HEK293 (cell line): ENCODE results near the gene TRAPPC5.

ENCODE experiments used
- CTCF ChIA-PET: fragments of 350-600 bp; formaldehyde crosslinking; extraction: SDS; loops from one replicate; lab custom pipeline; 2021; ENCODE audit warnings: antibody characterized with exemption; lab: Yijun Ruan, JAX
- POLR2A ChIA-PET: fragments of 300-600 bp; formaldehyde crosslinking; extraction: SDS; loops from one replicate; lab custom pipeline; 2020; ENCODE audit warnings: antibody characterized with exemption, inconsistent platforms; lab: Yijun Ruan, JAX
- H3K27ac ChIP-seq: fragments of 200-500 bp; sonication (Bioruptor generic); 2 replicates; pipeline ENCODE4 v1.5.1; 2014; ENCODE audit warnings: low read depth, low read length, control low read depth, inconsistent platforms; ENCODE audit errors: extremely low read depth
- H3K36me3 ChIP-seq, 2 experiments: fragments of 200-500 bp in 1 of 2; sonication (Bioruptor generic) in 1 of 2; 1 replicate in 1 of 2; 2 replicates in 1 of 2; pipeline ENCODE4 v1.5.1; 2014 to 2017; ENCODE audit warnings: inconsistent platforms in 2 of 2, low read length in 2 of 2; ENCODE audit not compliant: control insufficient read depth in 2 of 2, insufficient read depth in 1 of 2
- H3K4me1 ChIP-seq: fragments of 200-500 bp; sonication (Bioruptor generic); 2 replicates; pipeline ENCODE4 v1.5.1; 2014; ENCODE audit warnings: mild to moderate bottlenecking, low read length, inconsistent platforms; ENCODE audit not compliant: control insufficient read depth, insufficient read depth
- H3K4me3 ChIP-seq: 2 replicates; pipeline ENCODE4 v1.5.1; 2011; ENCODE audit warnings: low read depth, mild to moderate bottlenecking, control low read depth, low read length, moderate library complexity
- H3K9me3 ChIP-seq: fragments of 200-500 bp; sonication (Bioruptor generic); 2 replicates; pipeline ENCODE4 v1.5.1; 2014; ENCODE audit warnings: low read depth, low read length, inconsistent platforms; ENCODE audit not compliant: control insufficient read depth, insufficient read depth
- SP7 ChIP-seq: fragments of 450-650 bp; formaldehyde crosslinking; IDR thresholded peaks from 2 replicates; pipeline ENCODE4 v1.5.1; 2016; ENCODE audit warnings: missing biosample characterization, missing genetic modification characterization
- ZFP41 ChIP-seq: fragments of 450-650 bp; formaldehyde crosslinking; IDR thresholded peaks from 2 replicates; pipeline ENCODE4 v1.5.1; 2016; ENCODE audit warnings: missing biosample characterization, missing genetic modification characterization, borderline replicate concordance
- ZNF121 ChIP-seq: fragments of 450-650 bp; formaldehyde crosslinking; IDR thresholded peaks from 2 replicates; pipeline ENCODE4 v1.5.1; 2016; ENCODE audit warnings: missing biosample characterization, missing genetic modification characterization
- ZNF174 ChIP-seq: fragments of 450-650 bp; formaldehyde crosslinking; IDR thresholded peaks from 2 replicates; pipeline ENCODE4 v1.5.0; 2017; ENCODE audit warnings: missing biosample characterization, mild to moderate bottlenecking, missing genetic modification characterization
- ZNF19 ChIP-seq: fragments of 450-650 bp; formaldehyde crosslinking; IDR thresholded peaks from 2 replicates; pipeline ENCODE4; 2016; ENCODE audit warnings: missing biosample characterization, missing genetic modification characterization, low read depth
- ZNF2 ChIP-seq: fragments of 450-650 bp; formaldehyde crosslinking; IDR thresholded peaks from 2 replicates; pipeline ENCODE4 v1.5.1; 2016; ENCODE audit warnings: missing biosample characterization, missing genetic modification characterization
- ZNF324 ChIP-seq: fragments of 450-650 bp; formaldehyde crosslinking; IDR thresholded peaks from 2 replicates; pipeline ENCODE4 v1.5.1; 2016; ENCODE audit warnings: missing biosample characterization, missing genetic modification characterization
- ZNF341 ChIP-seq: fragments of 450-650 bp; formaldehyde crosslinking; IDR thresholded peaks from 2 replicates; pipeline ENCODE4; 2016; ENCODE audit warnings: low read depth, missing biosample characterization, missing genetic modification characterization
- ZNF426 ChIP-seq: fragments of 450-650 bp; formaldehyde crosslinking; IDR thresholded peaks from 2 replicates; pipeline ENCODE4 v1.5.1; 2017; ENCODE audit warnings: missing biosample characterization, missing genetic modification characterization, mild to moderate bottlenecking, inconsistent platforms, moderate library complexity
- ZNF548 ChIP-seq: fragments of 450-650 bp; formaldehyde crosslinking; IDR thresholded peaks from 2 replicates; pipeline ENCODE4 v1.5.1; 2016; ENCODE audit warnings: missing biosample characterization, missing genetic modification characterization
- ZNF621 ChIP-seq: fragments of 450-650 bp; formaldehyde crosslinking; IDR thresholded peaks from 2 replicates; pipeline ENCODE4 v1.5.1; 2017; ENCODE audit warnings: missing biosample characterization, missing genetic modification characterization
- ZNF623 ChIP-seq: fragments of 450-650 bp; formaldehyde crosslinking; IDR thresholded peaks from 2 replicates; pipeline ENCODE4 v1.5.1; 2016; ENCODE audit warnings: missing biosample characterization, missing genetic modification characterization
- ZNF664 ChIP-seq: fragments of 450-650 bp; formaldehyde crosslinking; IDR thresholded peaks from 2 replicates; pipeline ENCODE4 v1.5.1; 2016; ENCODE audit warnings: missing biosample characterization, missing genetic modification characterization
- ZNF707 ChIP-seq: fragments of 450-650 bp; formaldehyde crosslinking; IDR thresholded peaks from 2 replicates; pipeline ENCODE4 v1.5.1; 2016; ENCODE audit warnings: missing biosample characterization, missing genetic modification characterization
- ZNF776 ChIP-seq: fragments of 450-650 bp; formaldehyde crosslinking; IDR thresholded peaks from 2 replicates; pipeline ENCODE4 v1.5.0; 2017; ENCODE audit warnings: missing biosample characterization, missing genetic modification characterization, borderline replicate concordance
- TF ChIP-seq, protein P1 (sequence below): fragments of 450-650 bp; formaldehyde crosslinking; IDR thresholded peaks from 2 replicates; pipeline ENCODE4 v1.5.1; 2016; ENCODE audit warnings: missing biosample characterization, missing genetic modification characterization
- TF ChIP-seq, protein P2 (sequence below): fragments of 450-650 bp; formaldehyde crosslinking; IDR thresholded peaks from 2 replicates; pipeline ENCODE4 v1.5.1; 2016; ENCODE audit warnings: missing biosample characterization, missing genetic modification characterization
- TF ChIP-seq, protein P3 (sequence below): fragments of 450-650 bp; IDR thresholded peaks from 2 replicates; pipeline ENCODE4 v1.5.1; 2018; ENCODE audit warnings: missing biosample characterization, missing genetic modification characterization
- TF ChIP-seq, protein P4 (sequence below): fragments of 450-650 bp; formaldehyde crosslinking; IDR thresholded peaks from 2 replicates; pipeline ENCODE4 v1.5.1; 2016; ENCODE audit warnings: missing biosample characterization, missing genetic modification characterization

Gene TRAPPC5

DNA sequence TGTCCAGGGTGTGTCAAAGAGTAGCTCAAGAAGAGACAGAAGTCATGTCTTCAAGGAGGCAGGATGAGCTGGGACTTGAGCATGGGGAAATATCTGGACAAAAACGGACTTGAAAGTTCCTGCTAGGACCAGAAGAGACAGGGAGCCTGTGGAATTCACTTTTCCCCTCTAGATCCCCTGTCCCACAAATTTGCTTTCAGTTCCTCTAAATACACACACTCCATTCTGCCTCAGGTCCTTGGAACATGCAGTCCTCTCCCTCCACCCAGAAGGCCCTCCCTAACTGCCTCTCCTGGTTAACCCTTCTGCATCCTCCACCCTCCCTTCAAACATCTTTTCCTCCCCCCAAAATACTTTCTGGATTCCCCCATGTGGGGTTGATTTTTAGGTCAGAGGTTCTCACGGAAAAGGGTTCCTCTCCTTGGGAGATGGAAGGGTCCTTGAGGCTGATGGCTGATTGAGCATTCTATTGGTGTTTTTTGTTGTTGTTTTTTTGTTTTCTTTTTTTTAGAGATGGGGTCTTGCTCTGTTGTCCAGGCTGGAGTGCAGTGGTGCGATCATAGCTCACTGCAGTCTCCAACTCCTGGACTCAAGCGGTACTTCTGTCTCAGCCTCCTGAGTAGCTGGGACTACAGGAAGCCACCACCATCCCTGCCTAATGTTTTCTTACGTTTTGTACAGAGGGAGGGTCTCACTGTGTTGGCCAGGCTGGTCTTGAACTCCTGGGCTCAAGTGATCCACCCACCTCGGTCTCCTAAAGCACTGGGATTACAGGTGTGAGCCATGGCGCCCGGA lies 18.7 kb upstream of the TRAPPC5 start:
- H3K27ac ChIP-seq: no peak overlapping the region
- H3K4me1 ChIP-seq: no peaks in the 10 kb centered on the region
- TF ChIP-seq ZNF426 (tag by site-specific recombination) (no peak), SP7 (tag by site-specific recombination) (no peak), ZNF2 (tag by site-specific recombination) (no peak), ZNF19 (tag by site-specific recombination) (no peak), ZNF621 (no peak), ZNF121 (tag by site-specific recombination) (peak; percentile 83), ZNF707 (tag by site-specific recombination) (no peak), ZNF324 (no peak), ZNF174 (tag by site-specific recombination) (no peak), ZNF341 (no peak), ZFP41 (no peak), ZNF623 (peak; percentile 39), ZNF776 (no peak)
- TF ChIP-seq, protein P1, sequence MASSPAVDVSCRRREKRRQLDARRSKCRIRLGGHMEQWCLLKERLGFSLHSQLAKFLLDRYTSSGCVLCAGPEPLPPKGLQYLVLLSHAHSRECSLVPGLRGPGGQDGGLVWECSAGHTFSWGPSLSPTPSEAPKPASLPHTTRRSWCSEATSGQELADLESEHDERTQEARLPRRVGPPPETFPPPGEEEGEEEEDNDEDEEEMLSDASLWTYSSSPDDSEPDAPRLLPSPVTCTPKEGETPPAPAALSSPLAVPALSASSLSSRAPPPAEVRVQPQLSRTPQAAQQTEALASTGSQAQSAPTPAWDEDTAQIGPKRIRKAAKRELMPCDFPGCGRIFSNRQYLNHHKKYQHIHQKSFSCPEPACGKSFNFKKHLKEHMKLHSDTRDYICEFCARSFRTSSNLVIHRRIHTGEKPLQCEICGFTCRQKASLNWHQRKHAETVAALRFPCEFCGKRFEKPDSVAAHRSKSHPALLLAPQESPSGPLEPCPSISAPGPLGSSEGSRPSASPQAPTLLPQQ (tag by site-specific recombination): no peak
- TF ChIP-seq, protein P2, sequence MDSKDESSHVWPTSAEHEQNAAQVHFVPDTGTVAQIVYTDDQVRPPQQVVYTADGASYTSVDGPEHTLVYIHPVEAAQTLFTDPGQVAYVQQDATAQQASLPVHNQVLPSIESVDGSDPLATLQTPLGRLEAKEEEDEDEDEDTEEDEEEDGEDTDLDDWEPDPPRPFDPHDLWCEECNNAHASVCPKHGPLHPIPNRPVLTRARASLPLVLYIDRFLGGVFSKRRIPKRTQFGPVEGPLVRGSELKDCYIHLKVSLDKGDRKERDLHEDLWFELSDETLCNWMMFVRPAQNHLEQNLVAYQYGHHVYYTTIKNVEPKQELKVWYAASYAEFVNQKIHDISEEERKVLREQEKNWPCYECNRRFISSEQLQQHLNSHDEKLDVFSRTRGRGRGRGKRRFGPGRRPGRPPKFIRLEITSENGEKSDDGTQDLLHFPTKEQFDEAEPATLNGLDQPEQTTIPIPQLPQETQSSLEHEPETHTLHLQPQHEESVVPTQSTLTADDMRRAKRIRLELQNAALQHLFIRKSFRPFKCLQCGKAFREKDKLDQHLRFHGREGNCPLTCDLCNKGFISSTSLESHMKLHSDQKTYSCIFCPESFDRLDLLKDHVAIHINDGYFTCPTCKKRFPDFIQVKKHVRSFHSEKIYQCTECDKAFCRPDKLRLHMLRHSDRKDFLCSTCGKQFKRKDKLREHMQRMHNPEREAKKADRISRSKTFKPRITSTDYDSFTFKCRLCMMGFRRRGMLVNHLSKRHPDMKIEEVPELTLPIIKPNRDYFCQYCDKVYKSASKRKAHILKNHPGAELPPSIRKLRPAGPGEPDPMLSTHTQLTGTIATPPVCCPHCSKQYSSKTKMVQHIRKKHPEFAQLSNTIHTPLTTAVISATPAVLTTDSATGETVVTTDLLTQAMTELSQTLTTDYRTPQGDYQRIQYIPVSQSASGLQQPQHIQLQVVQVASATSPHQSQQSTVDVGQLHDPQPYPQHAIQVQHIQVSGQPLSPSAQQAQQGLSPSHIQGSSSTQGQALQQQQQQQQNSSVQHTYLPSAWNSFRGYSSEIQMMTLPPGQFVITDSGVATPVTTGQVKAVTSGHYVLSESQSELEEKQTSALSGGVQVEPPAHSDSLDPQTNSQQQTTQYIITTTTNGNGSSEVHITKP (tag by site-specific recombination): no peak
- H3K36me3 ChIP-seq: no peaks in the 10 kb centered on the region
- no peak overlapping the region for H3K4me3 ChIP-seq
- CTCF ChIA-PET: interaction anchor here (1.8 to 4.3 kb wide), 3 partner anchors 10 to 94 kb away, joined by 5 to 23 read pairs (median 14); partner anchors contain the start of gene TRAPPC5
- no peaks in the 10 kb centered on the region for H3K9me3 ChIP-seq
- POLR2A ChIA-PET: no interaction called here

DNA sequence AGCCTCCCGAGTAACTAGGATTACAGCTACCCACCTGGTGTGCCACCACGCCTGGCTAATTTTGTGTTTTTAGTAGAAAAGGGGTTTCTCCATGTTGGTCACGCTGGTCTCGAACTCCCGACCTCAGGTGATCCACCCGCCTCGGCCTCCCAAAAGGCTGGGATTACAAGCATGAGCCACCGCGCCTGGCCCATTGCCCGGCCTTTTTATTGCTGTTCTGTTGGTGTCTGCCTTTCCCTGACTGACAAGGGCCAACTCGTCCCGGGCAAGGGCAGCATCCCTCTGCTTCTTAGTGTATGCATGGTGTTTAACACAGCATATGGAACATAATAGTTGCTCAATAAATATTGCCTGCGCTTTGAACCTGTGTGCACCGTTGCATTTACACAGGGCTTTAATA lies 18.0 kb upstream of the TRAPPC5 start:
- TF ChIP-seq, protein P3, sequence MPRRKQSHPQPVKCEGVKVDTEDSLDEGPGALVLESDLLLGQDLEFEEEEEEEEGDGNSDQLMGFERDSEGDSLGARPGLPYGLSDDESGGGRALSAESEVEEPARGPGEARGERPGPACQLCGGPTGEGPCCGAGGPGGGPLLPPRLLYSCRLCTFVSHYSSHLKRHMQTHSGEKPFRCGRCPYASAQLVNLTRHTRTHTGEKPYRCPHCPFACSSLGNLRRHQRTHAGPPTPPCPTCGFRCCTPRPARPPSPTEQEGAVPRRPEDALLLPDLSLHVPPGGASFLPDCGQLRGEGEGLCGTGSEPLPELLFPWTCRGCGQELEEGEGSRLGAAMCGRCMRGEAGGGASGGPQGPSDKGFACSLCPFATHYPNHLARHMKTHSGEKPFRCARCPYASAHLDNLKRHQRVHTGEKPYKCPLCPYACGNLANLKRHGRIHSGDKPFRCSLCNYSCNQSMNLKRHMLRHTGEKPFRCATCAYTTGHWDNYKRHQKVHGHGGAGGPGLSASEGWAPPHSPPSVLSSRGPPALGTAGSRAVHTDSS (tag by site-specific recombination): no peak
- no peak for TF ChIP-seq ZNF548 (tag by site-specific recombination)
- peak; percentile 64; the same call in 1 of the 2 replicates for TF ChIP-seq ZNF664
- TF ChIP-seq, protein P4, sequence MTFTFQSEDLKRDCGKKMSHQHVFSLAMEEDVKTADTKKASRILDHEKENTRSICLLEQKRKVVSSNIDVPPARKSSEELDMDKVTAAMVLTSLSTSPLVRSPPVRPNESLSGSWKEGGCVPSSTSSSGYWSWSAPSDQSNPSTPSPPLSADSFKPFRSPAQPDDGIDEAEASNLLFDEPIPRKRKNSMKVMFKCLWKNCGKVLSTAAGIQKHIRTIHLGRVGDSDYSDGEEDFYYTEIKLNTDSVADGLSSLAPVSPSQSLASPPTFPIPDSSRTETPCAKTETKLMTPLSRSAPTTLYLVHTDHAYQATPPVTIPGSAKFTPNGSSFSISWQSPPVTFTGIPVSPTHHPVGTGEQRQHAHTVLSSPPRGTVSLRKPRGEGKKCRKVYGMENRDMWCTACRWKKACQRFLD (tag by site-specific recombination): no peak
- TF ChIP-seq, all 188 proteins: peak for 1
- no peak overlapping the region for H3K27ac ChIP-seq
- H3K9me3 ChIP-seq: no peaks in the 10 kb centered on the region
- H3K36me3 ChIP-seq: no peaks in the 10 kb centered on the region
- H3K4me1 ChIP-seq: no peaks in the 10 kb centered on the region
- ChIA-PET CTCF (interaction anchor here (2.7 to 4.3 kb wide), 2 partner anchors 10 to 18 kb away, joined by 14 to 23 read pairs; partner anchors contain the start of gene TRAPPC5), POLR2A (interaction anchor here (0.7 kb wide), 1 partner anchor 81 kb away, joined by 3 read pairs; no protein-coding TSS in a partner anchor)
- H3K4me3 ChIP-seq: no peak overlapping the region
